Fibroblast of skin of back (primary cell): ENCODE data around the gene RBM46.
"Not testable (repeated sequence)": the region's sequence is repeated elsewhere in the genome, so short reads cannot be mapped to it uniquely, and the experiment has no call there.

Experiments used
- DNase-seq: peaks from one replicate; pipeline ENCODE4 v3.0.0-alpha.2; 2013

RBM46 gene

GRCh38 chr4:154836513-154836912, 55.4 kb downstream of the RBM46 start:
- no peak for DNase-seq

- DNase-seq, result no peak
These were observed 57.1 kb downstream of the RBM46 start for GRCh38 chr4:154838155-154838554.

- DNase-seq, result no peak
These were observed 57.6 kb downstream of the RBM46 start for GRCh38 chr4:154838694-154839093.

- no peak for DNase-seq
These were observed 73.3 kb downstream of the RBM46 start for GRCh38 chr4:154854362-154854761.

GRCh38 chr4:154858166-154858565, 77.1 kb downstream of the RBM46 start:
- no peak for DNase-seq

- no peak for DNase-seq
These were observed 87.5 kb downstream of the RBM46 start for GRCh38 chr4:154868414-154869194.

- no peak for DNase-seq
These were observed 88.2 kb downstream of the RBM46 start for GRCh38 chr4:154869301-154869700.

GRCh38 chr4:154872198-154872597, 91.1 kb downstream of the RBM46 start:
- no peak for DNase-seq

- DNase-seq, result not testable (repeated sequence)
These were observed 93.0 kb downstream of the RBM46 start for GRCh38 chr4:154874049-154874448.

- DNase-seq, result no peak
These were observed 96.2 kb downstream of the RBM46 start for GRCh38 chr4:154877110-154877760.
